HepG2 (cell line): ENCODE data around the gene SOX8. TPM values are rescaled to one million over a fixed set of nuclear protein-coding genes. Genes with fewer than 3 reads are reported as not detected.

Experiments
- ATAC-seq: fragments of 200-7000 bp; cut with Tn5 transposase; 3 replicates; pipeline ENCODE4 v1.9.1; 2020; ENCODE audit warnings: mild to moderate bottlenecking, moderate library complexity
- BruUV-seq: library from RNA; stranded (reverse); fragments of 400-500 nt; replicated peaks from 2 replicates; lab custom pipeline; 2021; lab: Mats Ljungman, UMichigan
- CTCF ChIA-PET: fragments of 300-600 bp; formaldehyde crosslinking; extraction: SDS; loops from one replicate; lab custom pipeline; 2021; ENCODE audit warnings: low total read pairs, inconsistent platforms, low intra/inter-chr PET ratio; lab: Yijun Ruan, JAX
- POLR2A ChIA-PET: fragments of 350-600 bp; sonication (Branson Sonifier 250); formaldehyde crosslinking; loops from one replicate; lab custom pipeline; 2020; ENCODE audit warnings: antibody characterized with exemption, inconsistent platforms; lab: Yijun Ruan, JAX
- DNase-seq: peaks from one replicate; pipeline ENCODE4 v3.0.0-alpha.2; 2015; ENCODE audit warnings: low spot score
- FAIRE-seq: peaks from 3 replicates; lab custom pipeline; 2011; peaks lifted over from hg19 to GRCh38; lab: Jason Lieb, UNC
- H2AFZ ChIP-seq: one replicate; pipeline ENCODE4 v1.6.1; 2011; ENCODE audit warnings: low read length, inconsistent platforms
- H3K27ac ChIP-seq: fragments of 300-600 bp; 3 replicates; pipeline ENCODE4 v1.8.0; 2011; ENCODE audit warnings: mixed run types, mild to moderate bottlenecking, mixed read lengths, low read length, inconsistent platforms; ENCODE audit not compliant: insufficient read depth; ENCODE audit errors: extremely low read length
- H3K27me3 ChIP-seq, 2 experiments: fragments of 200-600 bp in 1 of 2; 2 replicates in 1 of 2; 3 replicates in 1 of 2; pipeline versions ENCODE4 v1.6.0 to v1.8.0; 2011; ENCODE audit warnings: low read length in 2 of 2, mild to moderate bottlenecking in 2 of 2, moderate library complexity in 2 of 2, inconsistent platforms in 1 of 2; ENCODE audit not compliant: insufficient read depth in 2 of 2, control insufficient read depth in 1 of 2
- H3K36me3 ChIP-seq, 2 experiments: fragments of 200-600 bp in 1 of 2; replicated peaks in 1 of 2; 2 replicates in 1 of 2; 3 replicates in 1 of 2; pipeline versions ENCODE4 v1.5.1 to v1.8.0; 2011; ENCODE audit warnings: low read length in 2 of 2, inconsistent platforms in 1 of 2; ENCODE audit not compliant: insufficient read depth in 2 of 2, control insufficient read depth in 1 of 2
- H3K4me1 ChIP-seq: 2 replicates; pipeline ENCODE4 v1.5.1; 2012; ENCODE audit warnings: low read length, inconsistent platforms; ENCODE audit not compliant: insufficient read depth
- H3K4me2 ChIP-seq: 2 replicates; pipeline ENCODE4 v1.6.0; 2011; ENCODE audit warnings: low read depth, low read length, inconsistent platforms
- H3K4me3 ChIP-seq, 3 experiments: fragments of 200-600 bp in 1 of 3; sonication (generic), shearing (Covaris generic) in 1 of 3; replicated peaks in 1 of 3; 2 replicates each; pipeline ENCODE4 v1.5.1; 2011 to 2016; ENCODE audit warnings: low read length in 3 of 3, inconsistent platforms in 2 of 3, low read depth in 2 of 3, mild to moderate bottlenecking in 2 of 3, control low read depth in 1 of 3, mixed read lengths in 1 of 3; ENCODE audit not compliant: insufficient read depth in 1 of 3
- H3K79me2 ChIP-seq: one replicate; pipeline ENCODE4 v1.6.1; 2011; ENCODE audit warnings: low read length, inconsistent platforms; ENCODE audit not compliant: insufficient read depth
- H3K9ac ChIP-seq: 2 replicates; pipeline ENCODE4 v1.6.0; 2011; ENCODE audit warnings: mild to moderate bottlenecking, low read depth, low read length, inconsistent platforms; ENCODE audit not compliant: insufficient read depth
- H3K9me3 ChIP-seq: 2 replicates; pipeline ENCODE4 v1.5.1; 2012; ENCODE audit warnings: mild to moderate bottlenecking, low read length
- H4K20me1 ChIP-seq: 2 replicates; pipeline ENCODE4 v1.6.0; 2011; ENCODE audit warnings: inconsistent platforms, mild to moderate bottlenecking, low read length, moderate library complexity; ENCODE audit not compliant: insufficient read depth
- AGO2 ChIP-seq: fragments of 200-400 bp; formaldehyde crosslinking; optimal IDR thresholded peaks from 2 replicates; pipeline ENCODE3; 2017; ENCODE audit warnings: mild to moderate bottlenecking, low read depth, low read length, moderate library complexity
- RBFOX2 ChIP-seq: fragments of 200-400 bp; formaldehyde crosslinking; IDR thresholded peaks from 2 replicates; pipeline ENCODE4 v1.6.1; 2017; ENCODE audit warnings: low read depth, mild to moderate bottlenecking, low read length
- WGBS: methylation state at CpG from one replicate; pipeline ENCODE4 v1.1.6; 2017; ENCODE audit warnings: low lambda C conversion rate; 5-methylcytosine and 5-hydroxymethylcytosine counted together
- in situ Hi-C: cut with HindIII; loops from 2 replicates; pipeline ENCODE4 v1.10.0; 2017; ENCODE audit warnings: low pct_unique_long_range_greater_than_20kb; ENCODE audit not compliant: extremely low pct_ligation_motif_present
- intact Hi-C: fragments of 100-400 bp; cut with micrococcal nuclease; formaldehyde crosslinking; loops from one replicate; pipeline ENCODE4 v1.10.0; 2022; ENCODE audit not compliant: unreplicated experiment
- polyA plus RNA-seq, 8 experiments: library from polyadenylated mRNA; depleted of rRNA in 3 of 8; stranded (reverse) in 7 of 8; unstranded in 1 of 8; fragments of >200 nt; fragmentation: Illumina TruSeq in 4 of 8; extraction: Trizol in 4 of 8; gene quantifications; 2 replicates each; pipeline versions ENCODE4 v1.2.1 to v1.2.3, GENCODE V29; 2011 to 2016; ENCODE audit warnings: low read depth in 4 of 8, missing spikeins in 1 of 8, mixed read lengths in 1 of 8; ENCODE audit not compliant: insufficient read depth in 1 of 8
- total RNA-seq, 5 experiments: library from RNA; depleted of rRNA; stranded (reverse); fragments of >200 nt; fragmentation: Illumina TruSeq; extraction: Trizol; gene quantifications; 2 replicates each; pipeline ENCODE4 v1.2.3, GENCODE V29; 2016; ENCODE audit warnings: low read depth in 1 of 5
- TF ChIP-seq, protein P1 (sequence below): sonication (generic); formaldehyde crosslinking; IDR thresholded peaks from 2 replicates; pipeline ENCODE4 v1.4.0; 2020; ENCODE audit warnings: mild to moderate bottlenecking, missing genetic modification reagents
- TF ChIP-seq, protein P2 (sequence below): sonication (generic); formaldehyde crosslinking; IDR thresholded peaks from 2 replicates; pipeline ENCODE4 v1.5.0; 2020; ENCODE audit warnings: missing genetic modification reagents

The SOX8 gene
- total and polyA plus RNA-seq, 2 of the 13 experiments (the other 11 are each of a cell fraction or from before 2014, with no cell fraction given), result 0.20 to 0.28 TPM

DNA sequence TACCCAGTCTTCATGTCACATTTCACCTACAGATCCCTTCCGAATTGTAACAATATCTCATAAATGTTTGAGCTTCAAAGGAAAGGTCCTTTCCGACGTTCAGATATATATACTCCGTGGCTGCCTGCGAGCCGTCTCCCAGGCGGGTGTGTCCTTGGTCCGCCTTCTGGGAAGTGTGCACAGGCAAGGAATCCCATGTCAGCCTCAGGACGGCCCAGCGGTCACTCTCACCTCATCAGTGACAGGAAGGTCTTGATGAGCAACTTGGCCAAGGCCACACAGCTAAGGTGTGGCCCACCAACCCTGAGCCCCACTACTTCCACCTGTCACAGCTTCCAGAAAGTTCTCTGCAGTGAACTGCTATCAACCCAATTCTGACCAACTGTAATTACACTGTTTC is 15.1 kb upstream of the SOX8 start (continued):
- TF ChIP-seq, protein P1, sequence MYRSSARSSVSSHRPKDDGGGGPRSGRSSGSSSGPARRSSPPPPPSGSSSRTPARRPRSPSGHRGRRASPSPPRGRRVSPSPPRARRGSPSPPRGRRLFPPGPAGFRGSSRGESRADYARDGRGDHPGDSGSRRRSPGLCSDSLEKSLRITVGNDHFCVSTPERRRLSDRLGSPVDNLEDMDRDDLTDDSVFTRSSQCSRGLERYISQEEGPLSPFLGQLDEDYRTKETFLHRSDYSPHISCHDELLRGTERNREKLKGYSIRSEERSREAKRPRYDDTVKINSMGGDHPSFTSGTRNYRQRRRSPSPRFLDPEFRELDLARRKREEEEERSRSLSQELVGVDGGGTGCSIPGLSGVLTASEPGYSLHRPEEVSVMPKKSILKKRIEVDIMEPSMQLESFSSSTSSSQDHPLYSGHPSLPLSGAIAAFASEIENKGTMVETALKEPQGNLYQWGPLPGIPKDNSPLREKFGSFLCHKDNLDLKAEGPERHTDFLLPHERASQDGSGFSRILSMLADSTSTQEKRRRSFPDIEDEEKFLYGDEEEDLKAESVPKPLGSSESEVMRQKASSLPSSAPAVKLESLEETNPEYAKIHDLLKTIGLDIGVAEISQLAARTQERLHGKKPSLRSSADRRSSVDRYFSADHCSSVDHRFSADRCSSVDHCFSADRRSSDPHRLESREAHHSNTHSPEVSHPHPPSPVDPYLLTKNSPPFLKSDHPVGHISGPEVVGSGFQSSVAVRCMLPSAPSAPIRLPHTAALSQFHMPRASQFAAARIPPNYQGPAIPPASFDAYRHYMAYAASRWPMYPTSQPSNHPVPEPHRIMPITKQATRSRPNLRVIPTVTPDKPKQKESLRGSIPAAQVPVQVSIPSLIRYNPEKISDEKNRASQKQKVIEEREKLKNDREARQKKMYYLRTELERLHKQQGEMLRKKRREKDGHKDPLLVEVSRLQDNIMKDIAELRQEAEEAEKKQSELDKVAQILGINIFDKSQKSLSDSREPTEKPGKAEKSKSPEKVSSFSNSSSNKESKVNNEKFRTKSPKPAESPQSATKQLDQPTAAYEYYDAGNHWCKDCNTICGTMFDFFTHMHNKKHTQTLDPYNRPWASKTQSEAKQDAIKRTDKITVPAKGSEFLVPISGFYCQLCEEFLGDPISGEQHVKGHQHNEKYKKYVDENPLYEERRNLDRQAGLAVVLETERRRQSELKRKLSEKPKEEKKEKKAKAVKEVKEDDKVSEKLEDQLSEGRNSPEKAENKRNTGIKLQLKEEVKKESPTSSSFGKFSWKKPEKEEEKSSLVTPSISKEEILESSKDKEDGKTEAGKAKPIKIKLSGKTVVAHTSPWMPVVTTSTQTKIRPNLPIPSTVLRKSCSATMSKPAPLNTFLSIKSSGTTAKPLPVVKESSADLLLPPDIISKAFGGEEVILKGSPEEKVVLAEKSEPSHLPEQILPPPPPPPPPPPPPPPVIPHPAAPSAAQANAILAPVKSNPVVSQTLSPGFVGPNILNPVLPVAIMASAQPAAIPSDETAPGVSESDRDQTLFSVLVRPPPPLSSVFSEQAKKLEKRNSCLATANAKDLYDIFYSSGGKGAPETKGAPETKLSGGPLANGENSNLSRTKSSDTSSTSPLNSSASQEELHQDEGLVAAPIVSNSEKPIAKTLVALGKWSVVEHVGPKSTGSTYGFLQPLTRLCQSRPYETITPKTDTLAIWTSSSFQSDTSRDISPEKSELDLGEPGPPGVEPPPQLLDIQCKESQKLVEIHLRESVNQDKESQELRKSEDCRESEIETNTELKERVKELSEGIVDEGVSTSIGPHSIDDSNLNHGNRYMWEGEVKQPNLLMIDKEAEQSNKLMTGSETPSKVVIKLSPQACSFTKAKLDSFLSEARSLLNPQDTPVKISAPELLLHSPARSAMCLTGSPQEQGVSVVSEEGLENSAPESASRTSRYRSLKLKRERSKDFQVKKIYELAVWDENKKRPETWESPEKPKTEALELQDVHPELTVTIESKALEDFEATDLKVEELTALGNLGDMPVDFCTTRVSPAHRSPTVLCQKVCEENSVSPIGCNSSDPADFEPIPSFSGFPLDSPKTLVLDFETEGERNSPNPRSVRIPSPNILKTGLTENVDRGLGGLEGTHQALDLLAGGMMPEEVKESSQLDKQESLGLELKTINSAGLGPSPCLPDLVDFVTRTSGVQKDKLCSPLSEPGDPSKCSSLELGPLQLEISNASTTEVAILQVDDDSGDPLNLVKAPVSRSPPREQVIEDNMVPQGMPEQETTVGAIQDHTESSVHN (CRISPR knock-in tag), result no peak

DNA sequence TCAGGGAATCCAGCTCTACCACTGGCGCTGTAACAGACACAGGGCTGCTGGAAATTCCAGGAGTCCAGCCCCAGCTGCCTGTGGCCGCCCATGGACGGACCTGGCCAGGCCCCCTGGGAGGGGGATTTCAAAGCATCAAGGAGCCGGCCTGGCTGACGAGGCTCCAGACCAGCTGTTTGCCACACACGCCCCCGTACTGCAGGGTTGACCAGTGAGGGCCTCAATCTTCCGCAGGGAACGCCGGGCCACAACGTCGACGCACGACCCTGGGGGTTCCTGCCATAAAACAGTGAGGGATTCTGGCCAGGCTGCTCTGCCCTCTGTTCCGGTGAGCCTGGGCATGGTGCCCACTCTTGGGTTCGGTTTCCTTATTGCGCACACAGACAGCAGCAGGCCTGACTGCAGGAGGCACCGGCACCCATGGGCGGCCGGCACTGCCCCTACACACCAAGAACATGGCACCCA is 14.5 kb upstream of the SOX8 start:
- BruUV-seq, result no TSS peak
- WGBS, result 96% methylated on average over 17 of the region's 20 CpGs
- H3K27me3 ChIP-seq, result no peaks in the 10 kb centered on the region
- H3K4me2 ChIP-seq, result no peak overlapping the region
- no peak overlapping the region for H3K9ac ChIP-seq
- no peak for DNase-seq
- H3K79me2 ChIP-seq, result no peaks in the 10 kb centered on the region
- CTCF ChIA-PET, result no interaction called here
- TF ChIP-seq, protein P2, sequence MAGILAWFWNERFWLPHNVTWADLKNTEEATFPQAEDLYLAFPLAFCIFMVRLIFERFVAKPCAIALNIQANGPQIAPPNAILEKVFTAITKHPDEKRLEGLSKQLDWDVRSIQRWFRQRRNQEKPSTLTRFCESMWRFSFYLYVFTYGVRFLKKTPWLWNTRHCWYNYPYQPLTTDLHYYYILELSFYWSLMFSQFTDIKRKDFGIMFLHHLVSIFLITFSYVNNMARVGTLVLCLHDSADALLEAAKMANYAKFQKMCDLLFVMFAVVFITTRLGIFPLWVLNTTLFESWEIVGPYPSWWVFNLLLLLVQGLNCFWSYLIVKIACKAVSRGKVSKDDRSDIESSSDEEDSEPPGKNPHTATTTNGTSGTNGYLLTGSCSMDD (CRISPR knock-in tag), result no peak
- TF ChIP-seq RBFOX2, result no peak
- TF ChIP-seq AGO2, result peak; percentile 23
- H3K9me3 ChIP-seq, result no peaks in the 10 kb centered on the region
- POLR2A ChIA-PET, result no interaction called here
- no peak for ATAC-seq
- H3K4me3 ChIP-seq, result no peak overlapping the region
- intact Hi-C loops (no loop called here), in situ Hi-C loops (no loop called here)
- peaks cover 26% of the 10 kb centered on the region for H3K4me1 ChIP-seq
- H3K36me3 ChIP-seq, result 0 out of 5 replicates have a peak, but pooled peaks cover 0 to 1% of the 10 kb centered on the region in 2 experiments
- H4K20me1 ChIP-seq, result no peaks in the 10 kb centered on the region; the same call in 1 of the 2 replicates
- no peak overlapping the region for H2AFZ ChIP-seq
- no peak for FAIRE-seq
- H3K27ac ChIP-seq, result no peak overlapping the region
